Naive thymus-derived CD8-positive, alpha-beta T cell (primary cell): ENCODE measurements around the gene WDR83. TPM values are rescaled to one million over a fixed set of nuclear protein-coding genes. Genes with fewer than 3 reads are reported as not detected.
A peak's percentile ranks its signal among the peaks of the same experiment; 100 is the strongest.
"Not testable (repeated sequence)": the region's sequence is repeated elsewhere in the genome, so short reads cannot be mapped to it uniquely, and the experiment has no call there.

Experiments
- ATAC-seq, 2 donors: fragments of 150-1000 bp; cut with Tn5 transposase in 1 of 2; sonication (Bioruptor Pico), chemical (Tn5 transposase) in 1 of 2; 1 replicate in 1 of 2; 2 replicates in 1 of 2; pipeline ENCODE4 v1.10.0; 2021; ENCODE audit warnings: mild to moderate bottlenecking in 2 of 2, moderate library complexity in 2 of 2
- POLR2A ChIA-PET: fragments of 350-600 bp; sonication (Branson Sonifier 250); formaldehyde crosslinking; loops from one replicate; lab custom pipeline; 2021; ENCODE audit warnings: antibody characterized with exemption; lab: Charles Lee
- DNase-seq, 10 donors: peaks; one replicate each; pipeline versions ENCODE4 v3.0.0 to v3.0.0-alpha.2; 2020 to 2022
- H3K27ac Mint-ChIP-seq, 10 donors: one replicate each; pipeline ENCODE4 v1.8.0; 2020 to 2022; ENCODE audit warnings: mild to moderate bottlenecking in 10 of 10, mixed read lengths in 10 of 10, moderate library complexity in 4 of 10, inconsistent platforms in 1 of 10
- H3K27me3 Mint-ChIP-seq, 5 donors: one replicate each; pipeline ENCODE4 v1.8.0; 2021 to 2022; ENCODE audit warnings: mixed read lengths in 5 of 5
- H3K36me3 Mint-ChIP-seq, 3 donors: one replicate each; pipeline ENCODE4 v1.8.0; 2020 to 2022; ENCODE audit warnings: mixed read lengths in 3 of 3, mild to moderate bottlenecking in 2 of 3, inconsistent platforms in 1 of 3
- H3K4me1 Mint-ChIP-seq, 4 donors: one replicate each; pipeline ENCODE4 v1.8.0; 2021 to 2022; ENCODE audit warnings: mixed read lengths in 4 of 4
- H3K4me3 Mint-ChIP-seq, 10 donors: one replicate each; pipeline ENCODE4 v1.8.0; 2020 to 2022; ENCODE audit warnings: mild to moderate bottlenecking in 10 of 10, mixed read lengths in 10 of 10, moderate library complexity in 6 of 10, inconsistent platforms in 1 of 10
- H3K9me3 Mint-ChIP-seq, 9 donors: one replicate each; pipeline ENCODE4 v1.8.0; 2020 to 2022; ENCODE audit warnings: mixed read lengths in 9 of 9, mild to moderate bottlenecking in 3 of 9, inconsistent platforms in 1 of 9, moderate library complexity in 1 of 9
- polyA plus RNA-seq, 3 donors: library from polyadenylated mRNA; unstranded; fragments of 300-500 nt; fragmentation: Illumina TruSeq; gene quantifications; one replicate each; pipeline ENCODE4 v1.2.3, GENCODE V29; 2021
- total RNA-seq, 8 experiments: library from RNA in 2 of 8; stranded (reverse) in 2 of 8; gene quantifications; one replicate each; pipeline ENCODE4 v1.2.3 and lab custom pipeline; 2021 to 2026

The WDR83 gene
- total and polyA plus RNA-seq, 5 experiments from 2014 or later, result 12.6 to 22.7 (median 17.6) TPM

GRCh38 chr19:12689581-12690216 is 23.1 kb downstream of the WDR83 start:
- H3K9me3 Mint-ChIP-seq, result no peaks in the 10 kb centered on the region
- H3K36me3 Mint-ChIP-seq, result no peaks in the 10 kb centered on the region
- H3K4me3 Mint-ChIP-seq, result no peak overlapping the region
- peaks cover 0 to 4% (median 0%) of the 10 kb centered on the region in 4 donors for H3K4me1 Mint-ChIP-seq
- POLR2A ChIA-PET, result no interaction called here
- H3K27me3 Mint-ChIP-seq, result no peaks in the 10 kb centered on the region
- ATAC-seq (no peak), DNase-seq (no peak)
- no peak overlapping the region for H3K27ac Mint-ChIP-seq

GRCh38 chr19:12692960-12693359 is 26.4 kb downstream of the WDR83 start:
- DNase-seq, result no peak
- H3K4me1 Mint-ChIP-seq, result peaks cover 1 to 17% (median 6%) of the 10 kb centered on the region in 4 donors
- no peak overlapping the region for H3K4me3 Mint-ChIP-seq
- ATAC-seq, result no peak
- H3K36me3 Mint-ChIP-seq, result no peaks in the 10 kb centered on the region
- H3K9me3 Mint-ChIP-seq, result no peaks in the 10 kb centered on the region
- POLR2A ChIA-PET, result interaction anchor here (1.1 kb wide), 1 partner anchor 180 kb away, joined by 4 read pairs; no protein-coding TSS in a partner anchor
- no peaks in the 10 kb centered on the region for H3K27me3 Mint-ChIP-seq
- H3K27ac Mint-ChIP-seq, result no peak overlapping the region

GRCh38 chr19:12694641-12695040 is 28.0 kb downstream of the WDR83 start:
- POLR2A ChIA-PET, result interaction anchor here (1.0 to 3.2 kb wide), 3 partner anchors 13 to 39 kb away, joined by 3 to 19 read pairs (median 4); partner anchors contain the start of gene DHPS
- Mint-ChIP-seq H3K27ac (no peak overlapping the region), H3K9me3 (no peaks in the 10 kb centered on the region), H3K27me3 (no peaks in the 10 kb centered on the region), H3K4me3 (peak overlapping the region in 3 of 10 donors; percentile 9 to 40 (median 20)), H3K36me3 (no peaks in the 10 kb centered on the region), H3K4me1 (peaks cover 4 to 19% (median 8%) of the 10 kb centered on the region in 4 donors)
- DNase-seq, result no peak
- ATAC-seq, result no peak

GRCh38 chr19:12695096-12695495 is 28.5 kb downstream of the WDR83 start:
- Mint-ChIP-seq H3K4me3 (peak overlapping the region in 4 of 10 donors; percentile 9 to 63 (median 35)), H3K9me3 (no peaks in the 10 kb centered on the region), H3K27me3 (no peaks in the 10 kb centered on the region), H3K4me1 (peaks cover 4 to 19% (median 8%) of the 10 kb centered on the region in 4 donors), H3K27ac (no peak overlapping the region), H3K36me3 (no peaks in the 10 kb centered on the region)
- ATAC-seq (no peak), DNase-seq (no peak)
- POLR2A ChIA-PET, result interaction anchor here (1.0 to 3.2 kb wide), 5 partner anchors 10 to 39 kb away, joined by 3 to 19 read pairs (median 8); partner anchors contain the start of gene DHPS

GRCh38 chr19:12695514-12695913 is 28.9 kb downstream of the WDR83 start:
- peaks cover 4 to 19% (median 8%) of the 10 kb centered on the region in 4 donors for H3K4me1 Mint-ChIP-seq
- no peaks in the 10 kb centered on the region for H3K27me3 Mint-ChIP-seq
- ATAC-seq, result no peak
- H3K27ac Mint-ChIP-seq, result peak overlapping the region in 5 of 10 donors; percentile 75 to 86 (median 78)
- DNase-seq, result no peak
- H3K4me3 Mint-ChIP-seq, result peak overlapping the region; percentile 72 to 96 (median 88)
- no peaks in the 10 kb centered on the region for H3K9me3 Mint-ChIP-seq
- H3K36me3 Mint-ChIP-seq, result no peaks in the 10 kb centered on the region
- POLR2A ChIA-PET, result interaction anchor here (1.0 to 3.2 kb wide), 5 partner anchors 10 to 38 kb away, joined by 3 to 19 read pairs (median 8); partner anchors contain the start of gene DHPS

- no peak for DNase-seq
- ATAC-seq, result peak; percentile 26 to 34
- H3K9me3 Mint-ChIP-seq, result no peaks in the 10 kb centered on the region
- POLR2A ChIA-PET, result interaction anchor here (0.8 to 3.2 kb wide), 14 partner anchors 10 to 195 kb away, joined by 3 to 19 read pairs (median 4); partner anchors contain the start of genes DHPS, GCDH, JUNB and TNPO2
- peaks cover 0 to 4% (median 0%) of the 10 kb centered on the region in 3 donors for H3K36me3 Mint-ChIP-seq
- peak overlapping the region in 7 of 10 donors; percentile 75 to 99 (median 98) for H3K27ac Mint-ChIP-seq
- no peaks in the 10 kb centered on the region for H3K27me3 Mint-ChIP-seq
- H3K4me3 Mint-ChIP-seq, result peak overlapping the region; percentile 87 to 96 (median 92)
- H3K4me1 Mint-ChIP-seq, result peaks cover 4 to 19% (median 8%) of the 10 kb centered on the region in 4 donors
These were observed 29.4 kb downstream of the WDR83 start for GRCh38 chr19:12695997-12696365.

- Mint-ChIP-seq H3K27me3 (no peaks in the 10 kb centered on the region), H3K27ac (peak within 1 kb of the TSS; percentile 93 to 99 (median 97)), H3K36me3 (peaks cover 0 to 11% (median 0%) of the 10 kb centered on the region in 3 donors), H3K9me3 (no peaks in the 10 kb centered on the region), H3K4me3 (peak within 1 kb of the TSS; percentile 87 to 96 (median 92)), H3K4me1 (peaks cover 4 to 19% (median 8%) of the 10 kb centered on the region in 4 donors)
- DNase-seq, result peak; percentile 94 to 99 (median 97)
- POLR2A ChIA-PET, result interaction anchor here (0.5 to 3.2 kb wide), 22 partner anchors 10 to 219 kb away, joined by 3 to 19 read pairs (median 4); partner anchors contain the start of genes DHPS, GCDH, JUNB and TNPO2
- peak; percentile 92 to 96 for ATAC-seq
These were observed 30.0 kb downstream of the WDR83 start, which contains the start of gene FBXW9 for GRCh38 chr19:12696366-12697335. TSS of gene FBXW9 (minus strand) at chr19:12696631. CDS start at chr19:12696581, 50 bp downstream.

- ATAC-seq, H3K27me3 Mint-ChIP-seq, DNase-seq, H3K9me3 Mint-ChIP-seq: not testable (repeated sequence)
- H3K4me1 Mint-ChIP-seq, result peaks cover 4 to 19% (median 8%) of the 10 kb centered on the region in 4 donors
- peak overlapping the region in 7 of 10 donors; percentile 19 to 88 (median 34) for H3K4me3 Mint-ChIP-seq
- H3K27ac Mint-ChIP-seq, result peak overlapping the region in 6 of 10 donors; percentile 32 to 99 (median 78)
- peaks cover 0 to 17% (median 0%) of the 10 kb centered on the region in 3 donors for H3K36me3 Mint-ChIP-seq
- POLR2A ChIA-PET, result interaction anchor here (0.9 to 3.2 kb wide), 7 partner anchors 16 to 96 kb away, joined by 3 to 19 read pairs (median 5); partner anchors contain the start of genes DHPS, JUNB and TRIR
These were observed 30.8 kb downstream of the WDR83 start for GRCh38 chr19:12697425-12697824.

- peaks cover 0 to 23% (median 3%) of the 10 kb centered on the region in 3 donors for H3K36me3 Mint-ChIP-seq
- H3K4me3 Mint-ChIP-seq, result peak overlapping the region; percentile 34 to 88 (median 74)
- H3K27me3 Mint-ChIP-seq, result no peaks in the 10 kb centered on the region
- H3K9me3 Mint-ChIP-seq, result no peaks in the 10 kb centered on the region
- peak overlapping the region in 8 of 10 donors; percentile 65 to 87 (median 83) for H3K27ac Mint-ChIP-seq
- H3K4me1 Mint-ChIP-seq, result peaks cover 5 to 19% (median 8%) of the 10 kb centered on the region in 4 donors
- no peak for ATAC-seq
- POLR2A ChIA-PET, result no interaction called here
- DNase-seq, result no peak
These were observed 31.5 kb downstream of the WDR83 start for GRCh38 chr19:12698138-12698537.

- H3K36me3 Mint-ChIP-seq, result peaks cover 0 to 48% (median 12%) of the 10 kb centered on the region in 3 donors
- POLR2A ChIA-PET, result no interaction called here
These were observed 35.1 kb downstream of the WDR83 start for GRCh38 chr19:12701596-12702282.

GRCh38 chr19:12703046-12703445 is 36.4 kb downstream of the WDR83 start:
- Mint-ChIP-seq H3K27me3 (no peaks in the 10 kb centered on the region), H3K4me1 (peaks cover 0 to 4% (median 2%) of the 10 kb centered on the region in 4 donors), H3K27ac (peak overlapping the region in 1 of 10 donors; percentile 35), H3K36me3 (peaks cover 0 to 56% (median 12%) of the 10 kb centered on the region in 3 donors), H3K9me3 (no peaks in the 10 kb centered on the region), H3K4me3 (peak overlapping the region in 1 of 10 donors; percentile 14)
- POLR2A ChIA-PET, result no interaction called here
- DNase-seq (peak in 2 of 10 donors; percentile 21 to 31), ATAC-seq (peak in 1 of 2 donors; percentile 42)

More at GRCh38 chr19:12701596-12702282, 35.1 kb downstream of the WDR83 start:
- H3K27me3 Mint-ChIP-seq, result no peaks in the 10 kb centered on the region
- no peak overlapping the region for H3K27ac Mint-ChIP-seq
- no peaks in the 10 kb centered on the region for H3K9me3 Mint-ChIP-seq
- no peak overlapping the region for H3K4me3 Mint-ChIP-seq
- DNase-seq (no peak), ATAC-seq (no peak)
- H3K4me1 Mint-ChIP-seq, result peaks cover 1 to 6% (median 5%) of the 10 kb centered on the region in 4 donors
